Erythroblast (primary cell): ENCODE data around the gene ABCC2.

Source experiments
- DNase-seq, 2 experiments: peaks; one replicate each; lab custom pipeline; 2025; lab: John Stamatoyannopoulos, UW
- GATA1 ChIP-seq: IDR thresholded peaks from 2 replicates; pipeline ENCODE4 v1.6.1; 2011; ENCODE audit warnings: low read depth, mild to moderate bottlenecking, control low read depth, low read length, moderate library complexity
- POLR2A ChIP-seq: IDR thresholded peaks from 2 replicates; pipeline ENCODE4 v1.6.1; 2011; ENCODE audit warnings: mild to moderate bottlenecking, low read length

Gene ABCC2

GRCh38 chr10:99784727-99785441 is 2.4 kb downstream of the ABCC2 start:
- TF ChIP-seq POLR2A (no peak), GATA1 (no peak)
- no peak for DNase-seq

- DNase-seq, result no peak
- TF ChIP-seq POLR2A (no peak), GATA1 (no peak)
Measured at GRCh38 chr10:99785646-99786045, 3.2 kb downstream of the ABCC2 start.

- no peak for DNase-seq
- TF ChIP-seq GATA1 (no peak), POLR2A (no peak)
Measured at GRCh38 chr10:99787311-99787710, 4.9 kb downstream of the ABCC2 start.

- DNase-seq, result no peak
- no peak for TF ChIP-seq GATA1
- no peak for TF ChIP-seq POLR2A
Measured at GRCh38 chr10:99787782-99788445, 5.5 kb downstream of the ABCC2 start.

- no peak for DNase-seq
- TF ChIP-seq POLR2A, result no peak
- no peak for TF ChIP-seq GATA1
Measured at GRCh38 chr10:99788598-99789256, 6.3 kb downstream of the ABCC2 start.

GRCh38 chr10:99791831-99792230 is 9.4 kb downstream of the ABCC2 start:
- TF ChIP-seq POLR2A (no peak), GATA1 (no peak)
- DNase-seq, result no peak

- DNase-seq, result no peak
- TF ChIP-seq GATA1 (no peak), POLR2A (no peak)
Measured at GRCh38 chr10:99793819-99794218, 11.4 kb downstream of the ABCC2 start.

- DNase-seq, result no peak
- no peak for TF ChIP-seq POLR2A
- no peak for TF ChIP-seq GATA1
Measured at GRCh38 chr10:99796928-99797327, 14.5 kb downstream of the ABCC2 start.

GRCh38 chr10:99798031-99798430 is 15.6 kb downstream of the ABCC2 start:
- DNase-seq, result no peak
- TF ChIP-seq GATA1, result no peak
- TF ChIP-seq POLR2A, result no peak

GRCh38 chr10:99798920-99799319 is 16.5 kb downstream of the ABCC2 start:
- no peak for TF ChIP-seq GATA1
- TF ChIP-seq POLR2A, result no peak
- no peak for DNase-seq

- no peak for DNase-seq
- TF ChIP-seq GATA1, result no peak
- TF ChIP-seq POLR2A, result no peak
Measured at GRCh38 chr10:99799613-99800012, 17.2 kb downstream of the ABCC2 start.

GRCh38 chr10:99804471-99804870 is 22.0 kb downstream of the ABCC2 start:
- TF ChIP-seq POLR2A, result no peak
- TF ChIP-seq GATA1, result no peak
- no peak for DNase-seq

GRCh38 chr10:99805190-99805589 is 22.8 kb downstream of the ABCC2 start:
- no peak for TF ChIP-seq GATA1
- TF ChIP-seq POLR2A, result no peak
- no peak for DNase-seq

- TF ChIP-seq GATA1 (no peak), POLR2A (no peak)
- DNase-seq, result no peak
Measured at GRCh38 chr10:99806091-99806490, 23.7 kb downstream of the ABCC2 start.

- DNase-seq, result no peak
- no peak for TF ChIP-seq GATA1
- TF ChIP-seq POLR2A, result no peak
Measured at GRCh38 chr10:99807786-99808185, 25.3 kb downstream of the ABCC2 start.
